ENCODE data around the gene CLTA. TPM values are rescaled to one million over a fixed set of nuclear protein-coding genes. Genes with fewer than 3 reads are reported as not detected.
"Not testable (repeated sequence)": the region's sequence is repeated elsewhere in the genome, so short reads cannot be mapped to it uniquely, and the experiment has no call there.

The CLTA gene
- total RNA-seq, 2 donors from 2014 or later, result 80.7 to 88.0 TPM

DNA sequence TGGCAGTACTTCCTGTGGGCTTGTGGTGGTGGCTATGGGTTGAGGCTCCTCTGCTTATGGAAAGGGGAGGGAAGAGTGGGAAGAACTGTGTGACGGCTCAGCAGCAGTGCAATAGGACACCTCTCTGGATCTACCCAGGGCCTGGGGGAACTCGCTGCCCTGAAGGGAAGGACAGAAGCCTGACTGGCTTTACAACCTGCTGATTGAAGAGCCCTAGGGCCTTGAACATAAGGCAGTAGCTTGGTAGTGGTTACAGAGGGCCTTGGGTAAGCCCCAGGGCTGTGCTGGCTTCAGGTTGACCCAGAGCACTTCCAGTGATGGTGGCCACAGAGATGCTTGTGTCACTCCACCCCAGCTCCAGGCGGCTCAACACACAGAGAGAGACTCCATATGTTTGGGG is 16.0 kb upstream of the CLTA start:
- ATAC-seq (no peak), DNase-seq (no peak)
- intact Hi-C loops (cut with DNase I), result no loop called here

DNA sequence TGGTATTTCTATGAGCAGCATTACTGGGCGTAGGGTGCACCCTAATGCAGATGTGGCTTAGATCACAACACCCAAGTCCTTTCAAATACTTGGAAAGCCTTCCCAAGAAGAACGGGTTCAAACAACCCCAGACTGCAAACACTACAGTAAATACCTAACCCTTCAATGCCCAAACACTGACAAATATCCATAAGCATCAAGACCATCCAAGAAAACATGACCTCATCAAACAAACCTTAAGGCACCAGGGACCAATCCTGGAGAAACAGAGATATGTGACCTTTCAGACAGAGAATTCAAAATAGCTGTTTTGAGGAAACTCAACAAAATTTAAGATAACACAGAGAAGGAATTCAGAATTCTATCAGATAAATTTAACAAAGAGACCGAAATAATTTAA is 15.5 kb upstream of the CLTA start:
- intact Hi-C loops (cut with DNase I); ATAC-seq; DNase-seq: not testable (repeated sequence)

DNA sequence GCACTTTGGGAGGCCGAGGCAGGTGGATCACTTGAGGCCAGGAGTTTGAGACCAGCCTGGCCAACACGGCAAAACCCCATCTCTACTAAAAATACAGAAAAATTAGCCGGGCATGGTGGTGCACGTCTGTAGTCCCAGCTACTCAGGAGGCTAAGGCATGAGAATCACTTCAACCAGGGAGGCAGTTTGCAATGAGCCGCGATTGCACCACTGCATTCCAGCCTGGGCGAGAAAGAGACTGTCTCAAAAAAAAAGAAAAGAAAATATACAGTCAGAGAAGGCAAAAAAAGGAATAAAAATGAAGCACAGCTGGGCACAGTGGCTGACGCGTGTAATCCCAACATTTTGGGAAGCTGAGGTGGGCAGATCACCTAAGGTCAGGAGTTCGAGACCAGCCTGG is 14.2 kb upstream of the CLTA start:
- DNase-seq; intact Hi-C loops (cut with DNase I); ATAC-seq: not testable (repeated sequence)

DNA sequence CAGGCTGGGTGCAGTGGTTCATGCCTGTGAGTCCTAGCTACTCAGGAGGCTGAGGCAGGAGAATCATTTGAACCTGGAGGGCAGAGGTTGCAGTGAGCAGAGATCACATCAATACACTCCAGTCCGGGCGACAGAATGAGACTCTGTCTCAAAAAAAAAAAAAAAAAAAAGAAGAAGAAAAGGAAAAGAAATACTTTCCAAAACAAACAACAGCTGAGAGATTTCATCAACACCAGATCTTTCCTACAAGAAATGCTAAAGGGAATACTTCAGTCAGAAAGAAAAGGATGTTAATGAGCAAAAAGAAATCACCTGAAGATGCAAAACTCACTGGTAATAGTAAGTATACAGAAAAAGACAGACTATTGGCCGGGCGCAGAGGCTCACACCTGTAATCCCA is 13.2 kb upstream of the CLTA start:
- intact Hi-C loops (cut with DNase I), result no loop called here
- ATAC-seq (no peak), DNase-seq (no peak)

DNA sequence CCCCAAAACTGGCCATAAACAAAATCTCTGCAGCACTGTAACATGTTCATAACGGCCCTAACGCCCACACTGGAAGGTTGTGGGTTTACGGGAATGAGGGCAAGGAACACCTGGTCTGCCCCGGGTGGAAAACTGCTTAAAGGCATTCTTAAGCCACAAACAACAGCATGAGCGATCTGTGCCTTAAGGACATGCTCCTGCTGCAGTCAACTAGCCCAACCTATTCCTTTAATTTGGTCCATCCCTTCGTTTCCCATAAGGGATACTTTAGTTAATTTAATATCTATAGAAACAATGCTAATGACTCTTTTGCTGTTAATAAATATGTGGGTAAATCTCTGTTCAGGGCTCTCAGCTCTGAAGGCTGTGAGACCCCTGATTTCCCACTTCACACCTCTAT is 10.5 kb upstream of the CLTA start:
- ATAC-seq; intact Hi-C loops (cut with DNase I); DNase-seq: not testable (repeated sequence)

DNA sequence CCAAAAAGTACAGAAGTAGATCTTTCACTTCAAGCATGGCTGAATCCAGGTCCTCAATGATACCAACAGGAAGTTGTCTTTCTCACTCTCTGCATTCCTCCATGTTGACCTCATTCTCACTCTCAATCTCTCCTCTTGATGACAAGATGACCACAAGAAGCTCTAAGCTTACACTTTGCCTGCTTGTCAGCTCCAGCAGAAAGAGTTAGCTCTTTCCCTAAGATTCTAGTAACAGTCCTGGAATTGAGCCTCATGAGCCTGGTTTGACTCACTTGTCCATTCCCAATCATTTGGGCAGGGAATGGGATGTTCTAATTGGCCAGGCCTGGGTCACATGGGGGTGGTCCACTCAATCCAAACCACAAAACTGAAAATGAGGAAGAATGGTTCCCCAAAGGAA is 3.3 kb upstream of the CLTA start:
- ATAC-seq, result no peak
- DNase-seq, result no peak
- intact Hi-C loops (cut with DNase I), result no loop called here

DNA sequence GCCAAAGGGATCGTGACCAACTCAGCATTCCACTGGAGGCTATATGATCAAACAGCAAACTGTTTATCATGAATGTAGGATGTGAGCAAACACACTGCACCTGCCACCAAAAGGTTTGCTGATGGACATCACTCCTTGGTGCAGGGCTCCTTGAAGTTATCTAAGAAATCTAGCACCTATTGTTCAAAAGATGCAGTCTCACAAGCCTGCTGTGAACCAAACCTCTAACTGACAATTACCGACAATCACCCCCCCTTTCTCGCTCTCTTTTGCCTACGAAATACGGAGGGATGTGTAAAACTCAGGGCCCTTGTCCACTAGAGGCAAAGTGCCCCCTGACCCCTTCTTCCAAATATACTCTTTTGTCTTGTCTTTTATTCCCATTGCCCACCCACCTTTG is 2.5 kb upstream of the CLTA start:
- DNase-seq (no peak), ATAC-seq (no peak)
- intact Hi-C loops (cut with DNase I), result no loop called here

DNA sequence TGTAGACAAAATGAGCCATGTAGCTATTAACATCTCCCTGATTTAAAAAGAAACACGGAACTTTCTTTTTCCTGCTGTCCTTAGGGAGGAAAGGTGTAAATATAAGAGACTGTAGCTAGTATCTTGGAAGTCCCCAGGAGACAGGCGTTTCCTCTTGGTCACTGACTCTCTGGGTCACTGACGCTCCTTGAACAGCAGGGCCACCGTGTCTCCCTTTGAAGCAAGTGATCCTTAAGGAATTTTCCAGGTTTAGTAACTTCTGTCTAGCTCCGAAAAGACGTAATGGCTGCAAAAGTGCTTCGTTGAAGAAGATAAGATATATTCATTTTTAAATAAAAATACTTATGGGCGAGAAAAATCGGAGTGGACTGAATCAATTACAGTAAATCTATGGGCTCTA is 745 bp upstream of the CLTA start:
- no peak for ATAC-seq
- no peak for DNase-seq
- intact Hi-C loops (cut with DNase I), result loop anchor here in 1 of 2 donors (10.0 kb wide), 1 partner anchor 135 kb away; no protein-coding TSS in a partner anchor

DNA sequence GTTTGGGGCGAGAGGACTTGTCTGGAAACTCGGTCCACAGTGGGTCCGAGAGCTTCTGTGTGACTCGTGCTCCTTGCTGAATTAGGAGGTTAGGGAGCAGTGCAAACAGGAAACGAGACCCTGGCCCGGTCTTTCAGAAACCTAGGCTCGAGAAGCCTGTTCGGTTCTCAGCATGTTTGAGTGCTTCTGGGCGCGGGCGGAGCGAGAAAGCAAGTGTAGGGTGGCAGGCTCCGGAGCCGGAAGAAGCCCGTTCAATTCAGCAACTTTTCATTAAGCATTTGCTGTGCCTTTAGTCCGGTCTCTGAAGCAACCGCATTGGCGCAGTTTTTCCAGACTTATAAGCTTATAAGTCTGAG is 547 bp downstream of the CLTA start:
- peak; percentile 36 for DNase-seq

DNA sequence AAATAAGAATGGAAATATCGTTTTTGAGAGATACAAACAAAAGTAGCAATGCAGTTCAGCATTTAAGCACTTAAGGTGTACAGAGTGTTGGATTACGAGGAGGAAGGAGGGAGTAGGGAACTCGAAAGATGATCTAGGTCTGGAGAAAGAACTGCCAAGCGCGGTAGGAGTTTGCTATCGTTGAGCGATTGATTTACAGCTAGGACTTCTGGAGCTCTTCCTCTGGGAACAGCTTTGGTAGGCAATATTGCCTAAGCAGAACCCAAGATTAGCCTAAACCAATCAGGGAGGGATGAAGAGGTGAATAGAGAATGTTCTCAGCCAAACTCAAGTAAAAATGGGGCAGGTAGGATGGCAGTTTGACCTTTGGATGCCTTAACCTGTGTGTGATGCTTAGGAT is 965 bp downstream of the CLTA start:
- DNase-seq, result no peak
- ATAC-seq, result no peak
- intact Hi-C loops (cut with DNase I), result loop anchor here in 1 of 2 donors (10.0 kb wide), 1 partner anchor 133 kb away; no protein-coding TSS in a partner anchor

More for the DNA sequence above, 547 bp downstream of the CLTA start:
- ATAC-seq, result peak; percentile 12 to 44
- intact Hi-C loops (cut with DNase I), result loop anchor here in 1 of 2 donors (10.0 kb wide), 1 partner anchor 134 kb away; no protein-coding TSS in a partner anchor

DNA sequence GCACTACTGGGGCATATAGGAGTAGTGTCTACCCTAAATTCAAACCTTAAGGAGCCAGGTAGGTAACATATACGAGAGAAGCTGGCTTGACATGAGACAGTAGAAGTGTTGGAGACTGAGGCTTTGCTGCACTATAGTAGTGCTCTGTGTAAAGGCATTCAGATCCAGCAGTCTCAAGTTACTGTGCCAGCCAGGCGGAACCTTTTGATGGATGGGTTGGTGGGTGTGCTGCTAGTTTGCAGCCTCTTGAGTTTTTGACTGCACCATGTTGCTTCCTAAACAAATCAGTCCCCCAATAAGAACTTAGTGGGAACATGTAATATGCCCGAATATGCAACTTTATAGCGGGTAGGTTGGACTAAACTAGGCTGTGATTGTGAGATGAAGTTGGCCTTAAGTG is 1.5 kb downstream of the CLTA start:
- DNase-seq (no peak), ATAC-seq (no peak)
- intact Hi-C loops (cut with DNase I), result loop anchor here in 1 of 2 donors (10.0 kb wide), 1 partner anchor 133 kb away; no protein-coding TSS in a partner anchor

DNA sequence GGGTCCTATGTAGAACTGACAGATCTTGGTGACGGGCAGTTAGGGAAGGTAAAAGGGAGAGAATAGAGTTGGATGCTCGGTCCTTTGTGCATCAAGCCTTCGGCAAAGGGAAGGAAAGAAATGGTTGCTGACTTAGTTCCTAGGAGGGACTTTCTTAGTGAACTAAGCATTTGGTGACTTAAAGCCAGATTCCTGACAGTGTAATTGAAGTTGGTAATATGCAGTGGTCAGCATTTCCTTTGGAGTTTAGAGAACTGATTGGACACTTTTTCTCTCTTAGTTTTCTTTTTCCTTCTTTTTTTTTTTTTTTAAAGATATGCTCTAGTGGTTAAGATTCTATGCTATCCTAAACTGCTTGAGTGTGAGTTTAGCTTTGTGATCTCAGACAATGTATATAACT is 2.3 kb downstream of the CLTA start:
- intact Hi-C loops (cut with DNase I), result loop anchor here in 1 of 2 donors (10.0 kb wide), 1 partner anchor 132 kb away; no protein-coding TSS in a partner anchor
- ATAC-seq (no peak), DNase-seq (no peak)

DNA sequence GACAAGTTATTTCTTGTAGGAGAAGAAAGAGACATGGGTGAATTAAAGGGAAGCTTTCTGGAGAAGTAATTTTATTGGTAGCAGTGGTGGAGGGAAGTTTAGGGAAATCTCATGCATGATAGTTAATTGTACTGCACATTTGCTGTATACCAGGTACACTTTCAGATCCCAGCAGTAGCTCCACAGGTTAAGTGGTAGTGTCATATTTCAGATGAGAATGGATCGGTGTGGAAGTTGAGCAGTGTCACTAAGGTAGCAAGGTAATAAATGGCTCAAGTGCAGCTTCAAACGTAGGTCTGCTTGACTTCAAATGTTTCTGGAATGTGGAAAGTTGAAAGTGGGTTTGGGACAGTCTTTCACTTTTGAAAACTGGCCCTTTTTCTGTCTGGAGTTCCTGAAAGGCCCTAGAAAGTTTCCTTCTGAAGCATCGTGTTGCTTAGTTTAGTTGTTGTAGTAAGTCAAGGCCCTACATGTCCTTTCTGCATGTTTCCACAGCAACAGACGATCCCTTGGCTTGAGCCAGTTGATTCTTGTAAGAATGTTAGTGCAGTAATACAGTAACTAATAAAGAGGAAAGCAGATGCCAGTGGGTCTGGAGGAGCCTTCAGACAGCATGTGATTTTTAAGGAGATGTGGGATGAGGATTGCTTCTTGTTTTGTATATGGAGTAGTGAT is 3.7 kb downstream of the CLTA start:
- DNase-seq (no peak), ATAC-seq (no peak)
- intact Hi-C loops (cut with DNase I), result loop anchor here in 1 of 2 donors (10.0 kb wide), 1 partner anchor 130 kb away; no protein-coding TSS in a partner anchor

DNA sequence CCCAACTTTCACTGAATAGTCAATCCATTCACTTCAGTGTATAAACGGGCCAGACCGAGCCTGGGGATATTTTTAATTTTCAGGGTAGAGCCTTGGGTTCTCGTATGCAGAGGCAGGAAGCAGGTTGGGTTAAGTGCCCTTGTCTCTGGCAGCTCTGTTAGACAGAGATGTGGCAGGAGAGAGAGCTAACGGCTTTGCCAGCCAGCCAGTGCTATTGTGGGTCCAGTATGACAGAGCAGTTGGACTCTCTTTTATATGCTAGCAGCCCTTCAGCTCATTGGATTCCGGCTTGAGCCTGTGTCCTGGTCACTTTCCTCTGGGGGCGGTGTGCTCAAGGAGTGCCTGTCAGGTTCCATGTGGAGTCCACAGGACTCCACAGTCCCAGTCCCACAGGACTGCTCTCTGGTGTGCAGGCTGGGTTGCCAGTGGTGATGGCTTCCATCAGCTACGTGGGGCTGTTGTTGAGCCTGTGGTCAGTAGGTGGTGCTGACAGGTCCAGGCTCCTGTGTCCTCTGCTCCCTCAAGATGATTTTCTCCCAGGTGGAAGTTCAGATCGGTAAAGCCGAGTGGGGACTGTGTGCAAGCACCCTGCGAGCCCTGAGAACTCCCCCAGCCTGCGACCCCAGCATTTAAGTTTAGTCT is 14.3 kb downstream of the CLTA start:
- intact Hi-C loops (cut with DNase I), result loop anchor here in 1 of 2 donors (10.0 kb wide), 1 partner anchor 130 kb away; no protein-coding TSS in a partner anchor
- ATAC-seq (peak in 1 of 2 donors; percentile 45), DNase-seq (no peak)

DNA sequence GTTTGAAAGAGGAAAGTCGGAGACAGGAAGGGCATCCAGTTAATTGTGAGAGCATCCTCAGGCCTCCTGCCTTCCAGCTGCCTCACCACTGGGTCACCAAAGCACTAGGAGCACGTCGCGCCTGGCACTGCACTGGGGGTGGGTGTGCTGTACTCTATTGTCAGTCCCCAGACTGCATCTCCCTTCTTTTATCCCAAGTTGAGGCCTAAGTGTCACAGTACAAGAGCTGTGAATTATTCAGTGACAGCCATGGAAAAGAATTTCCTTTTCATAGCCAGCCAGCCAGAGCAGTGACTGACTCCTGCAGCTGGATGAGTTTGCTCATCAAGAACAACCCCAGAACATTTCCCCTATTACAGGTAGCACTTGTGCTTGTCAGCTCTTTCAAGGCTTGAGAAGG is 16.3 kb downstream of the CLTA start:
- ATAC-seq (peak; percentile 53 to 81), DNase-seq (no peak)
- intact Hi-C loops (cut with DNase I), result loop anchor here in 1 of 2 donors (10.0 kb wide), 1 partner anchor 128 kb away; no protein-coding TSS in a partner anchor

DNA sequence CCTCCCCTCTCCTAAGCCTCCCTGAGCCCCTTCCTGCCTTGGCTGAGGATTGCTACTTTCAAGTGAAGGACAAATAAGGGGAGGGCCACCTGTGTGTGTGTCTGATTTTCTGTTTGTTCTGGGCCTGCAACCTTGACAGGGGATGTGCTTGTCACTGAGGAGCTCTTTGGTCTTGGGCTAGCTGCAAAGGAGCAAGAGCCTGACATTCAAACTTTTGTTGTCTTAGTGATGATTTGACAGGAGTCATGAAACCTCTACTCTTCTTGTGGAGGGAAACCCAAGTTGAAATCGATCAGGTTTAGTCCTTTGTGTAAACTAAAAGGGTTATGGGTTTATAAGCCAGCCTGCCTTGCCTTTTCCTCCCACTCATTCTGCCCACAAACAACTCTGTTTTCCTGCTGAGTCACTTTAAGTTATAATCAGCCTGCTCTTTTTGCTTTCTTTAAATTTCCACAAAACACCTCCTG is 16.9 kb downstream of the CLTA start:
- intact Hi-C loops (cut with DNase I), result loop anchor here in 1 of 2 donors (10.0 kb wide), 1 partner anchor 127 kb away; no protein-coding TSS in a partner anchor
- DNase-seq, result no peak
- peak in 1 of 2 donors; percentile 7 for ATAC-seq

DNA sequence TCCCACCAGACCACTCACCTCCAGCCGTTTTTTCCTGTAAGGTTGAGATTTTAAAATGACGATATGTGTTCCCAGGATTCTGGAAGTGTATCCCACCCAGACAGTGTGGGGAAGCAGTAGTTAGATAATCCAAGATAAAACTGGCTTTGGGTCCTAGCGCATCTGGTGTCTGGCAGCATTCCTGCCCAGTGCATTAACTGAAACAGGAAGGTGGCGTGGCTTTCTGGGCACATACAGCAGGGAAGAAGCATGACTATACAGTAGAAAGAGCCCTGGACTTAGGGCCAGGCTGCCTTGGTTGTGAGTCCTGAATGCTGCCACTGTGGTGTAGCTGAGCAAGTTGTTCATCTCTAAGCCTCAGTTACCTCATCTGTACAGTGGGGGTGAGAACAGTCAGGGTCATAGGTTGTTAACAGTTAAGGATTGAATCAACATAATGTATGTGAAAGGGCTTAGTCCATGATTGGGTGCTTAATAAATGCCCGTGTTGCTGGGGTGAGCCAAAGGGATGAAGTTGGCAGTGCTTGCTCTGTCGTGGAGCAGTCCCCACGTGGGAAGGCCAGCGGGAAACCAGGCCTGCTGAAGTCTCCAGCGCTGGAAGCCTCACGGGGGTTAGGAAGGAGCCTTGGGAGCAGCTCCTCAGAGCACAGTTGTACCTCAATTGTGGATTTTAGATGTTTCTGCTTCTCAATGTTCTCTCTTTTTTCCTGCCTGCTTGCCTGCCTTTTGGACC is 18.0 kb downstream of the CLTA start:
- intact Hi-C loops (cut with DNase I), result loop anchor here in 1 of 2 donors (10.0 kb wide), 1 partner anchor 126 kb away; no protein-coding TSS in a partner anchor
- peak in 1 of 2 donors; percentile 4 for ATAC-seq

DNA sequence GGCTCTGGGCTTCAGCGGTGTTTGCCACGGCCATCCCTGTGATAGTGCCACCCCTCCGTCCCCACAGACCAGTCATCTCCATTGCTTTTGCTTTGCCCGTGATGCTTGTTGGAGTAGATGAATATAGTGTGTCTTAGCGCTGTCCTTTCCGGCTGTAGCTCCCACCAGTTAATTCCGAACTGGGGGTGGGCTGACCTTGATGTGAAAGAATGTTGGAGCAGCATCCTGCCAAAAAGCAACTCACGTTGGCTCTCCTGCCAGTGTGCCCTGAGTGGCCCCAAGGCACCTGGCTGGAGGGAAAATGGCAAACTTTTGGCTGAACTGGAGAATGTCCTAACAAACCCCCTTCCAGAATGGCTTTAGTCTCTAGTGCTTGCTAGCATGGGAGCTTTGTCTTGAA is 20.0 kb downstream of the CLTA start:
- DNase-seq (no peak), ATAC-seq (no peak)
- intact Hi-C loops (cut with DNase I), result no loop called here

More for the DNA sequence above, 18.0 kb downstream of the CLTA start:
- DNase-seq, result no peak

DNA sequence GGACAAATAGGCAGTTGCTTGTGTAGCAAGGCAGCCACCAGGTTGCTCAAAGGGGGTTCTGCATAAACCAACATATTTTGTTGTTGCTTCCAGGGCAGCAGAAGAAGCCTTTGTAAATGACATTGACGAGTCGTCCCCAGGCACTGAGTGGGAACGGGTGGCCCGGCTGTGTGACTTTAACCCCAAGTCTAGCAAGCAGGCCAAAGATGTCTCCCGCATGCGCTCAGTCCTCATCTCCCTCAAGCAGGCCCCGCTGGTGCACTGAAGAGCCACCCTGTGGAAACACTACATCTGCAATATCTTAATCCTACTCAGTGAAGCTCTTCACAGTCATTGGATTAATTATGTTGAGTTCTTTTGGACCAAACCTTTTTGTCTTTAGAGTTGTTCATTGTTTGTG is 20.8 kb downstream of the CLTA start:
- ATAC-seq, result no peak
- no peak for DNase-seq
- intact Hi-C loops (cut with DNase I), result no loop called here

Measured in left cardiac atrium (tissue), 4 donors.